GM06990 (cell line): Measurements from ENCODE around the gene LAYN.

Experiments used
- DNase-seq: peaks from one replicate; pipeline ENCODE4 v3.0.0-alpha.2; 2011; ENCODE audit not compliant: insufficient read length; ENCODE audit errors: extremely low read depth
- H3K27me3 ChIP-seq: replicated peaks from 2 replicates; pipeline ENCODE4 v1.6.0; 2011; ENCODE audit warnings: low read length; ENCODE audit not compliant: control insufficient read depth, insufficient read depth
- H3K36me3 ChIP-seq: 2 replicates; pipeline ENCODE4 v1.5.1; 2011; ENCODE audit warnings: low read length; ENCODE audit not compliant: control insufficient read depth, insufficient read depth
- H3K4me3 ChIP-seq: replicated peaks from 2 replicates; pipeline ENCODE4 v1.5.1; 2011; ENCODE audit warnings: low read depth, mild to moderate bottlenecking, control low read depth, low read length
- TF ChIP-seq, protein P1 (sequence below): IDR thresholded peaks from 2 replicates; pipeline ENCODE4 v1.5.1; 2011; ENCODE audit warnings: low read length, control low read depth, mild to moderate bottlenecking, inconsistent platforms; ENCODE audit not compliant: insufficient read depth, poor library complexity, severe bottlenecking

Gene LAYN

DNA sequence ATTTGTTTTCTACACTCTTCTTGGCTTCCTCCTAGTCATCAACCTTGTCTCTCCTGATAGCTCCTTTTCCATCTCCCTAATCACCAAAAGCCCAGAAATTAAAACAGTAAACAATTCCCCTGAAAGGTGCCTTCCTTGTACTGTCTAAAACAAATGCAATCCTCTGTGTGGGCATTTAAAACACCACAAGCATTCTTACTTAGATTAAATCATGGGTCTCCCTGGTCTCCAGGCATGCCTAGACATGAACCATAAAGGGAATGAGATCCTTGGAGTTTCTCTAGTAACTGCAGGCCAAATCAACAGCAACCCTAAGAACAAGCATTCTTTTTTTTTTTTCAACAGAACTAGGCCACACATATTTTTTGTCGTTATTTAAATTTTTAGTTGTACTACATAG, 30.2 kb upstream of the LAYN start:
- peaks cover 4% of the 10 kb centered on the region; the same call in 1 of the 2 replicates for H3K27me3 ChIP-seq
- no peaks in the 10 kb centered on the region for H3K36me3 ChIP-seq
- H3K4me3 ChIP-seq: no peak overlapping the region
- TF ChIP-seq, protein P1, sequence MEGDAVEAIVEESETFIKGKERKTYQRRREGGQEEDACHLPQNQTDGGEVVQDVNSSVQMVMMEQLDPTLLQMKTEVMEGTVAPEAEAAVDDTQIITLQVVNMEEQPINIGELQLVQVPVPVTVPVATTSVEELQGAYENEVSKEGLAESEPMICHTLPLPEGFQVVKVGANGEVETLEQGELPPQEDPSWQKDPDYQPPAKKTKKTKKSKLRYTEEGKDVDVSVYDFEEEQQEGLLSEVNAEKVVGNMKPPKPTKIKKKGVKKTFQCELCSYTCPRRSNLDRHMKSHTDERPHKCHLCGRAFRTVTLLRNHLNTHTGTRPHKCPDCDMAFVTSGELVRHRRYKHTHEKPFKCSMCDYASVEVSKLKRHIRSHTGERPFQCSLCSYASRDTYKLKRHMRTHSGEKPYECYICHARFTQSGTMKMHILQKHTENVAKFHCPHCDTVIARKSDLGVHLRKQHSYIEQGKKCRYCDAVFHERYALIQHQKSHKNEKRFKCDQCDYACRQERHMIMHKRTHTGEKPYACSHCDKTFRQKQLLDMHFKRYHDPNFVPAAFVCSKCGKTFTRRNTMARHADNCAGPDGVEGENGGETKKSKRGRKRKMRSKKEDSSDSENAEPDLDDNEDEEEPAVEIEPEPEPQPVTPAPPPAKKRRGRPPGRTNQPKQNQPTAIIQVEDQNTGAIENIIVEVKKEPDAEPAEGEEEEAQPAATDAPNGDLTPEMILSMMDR: no peak
- no peak for DNase-seq

DNA sequence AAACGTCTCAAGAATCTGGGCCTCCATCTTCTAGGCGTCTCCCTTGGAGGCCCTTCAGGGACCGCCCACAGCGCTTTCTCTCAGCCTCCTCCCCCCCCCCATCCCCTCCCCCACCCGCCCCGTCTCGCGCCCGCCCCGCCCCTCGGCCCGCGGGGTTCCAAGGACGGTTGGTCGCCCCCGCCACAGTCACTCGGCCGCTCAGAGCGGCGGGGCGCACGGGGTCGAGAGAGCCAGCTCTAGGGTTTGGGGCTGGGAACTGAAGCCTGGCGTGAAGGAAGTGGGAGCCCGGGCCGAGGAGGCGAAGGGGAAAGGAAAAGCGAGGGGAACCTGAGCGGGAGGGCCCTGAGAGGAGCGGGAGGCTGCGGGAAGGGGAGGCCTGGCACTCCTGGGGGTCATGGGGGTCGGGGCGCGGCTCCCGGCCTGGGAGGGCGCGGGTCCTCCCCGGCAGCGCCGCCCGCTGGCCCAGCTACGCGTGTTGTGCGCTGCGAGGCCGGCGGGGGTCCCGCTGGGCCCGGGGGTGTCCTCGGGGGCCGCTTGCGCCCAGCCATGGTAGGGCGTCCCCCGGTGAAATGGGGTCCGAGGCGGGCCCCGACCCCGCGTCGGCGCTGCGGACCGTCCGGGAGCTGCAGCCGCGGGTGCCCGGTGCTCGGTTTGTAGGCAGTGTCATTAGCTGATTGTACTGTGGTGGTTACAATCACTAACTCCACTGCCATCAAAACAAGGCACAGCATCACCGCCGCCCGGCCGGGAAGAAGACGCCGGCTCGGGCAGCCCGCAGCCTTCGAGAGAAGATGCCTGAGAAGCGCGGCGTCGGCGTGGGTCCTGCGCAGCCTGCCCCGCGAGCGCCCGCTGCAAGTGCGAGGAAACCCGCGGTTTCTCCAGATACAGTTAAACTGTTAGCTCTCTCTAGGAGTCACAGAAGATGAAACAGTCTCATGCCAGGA, 28.0 kb upstream of the LAYN start, which contains the start of gene BTG4:
BTG4 (minus strand) TSS at position 91 of the 944 bp plus-strand sequence. CDS start 13,610 bp downstream, outside the sequence.
- no peak for DNase-seq
- H3K36me3 ChIP-seq: no peaks in the 10 kb centered on the region
- peaks cover 4% of the 10 kb centered on the region; the same call in 1 of the 2 replicates for H3K27me3 ChIP-seq
- H3K4me3 ChIP-seq: peak within 1 kb of the TSS; percentile 43
- TF ChIP-seq, protein P1: no peak

DNA sequence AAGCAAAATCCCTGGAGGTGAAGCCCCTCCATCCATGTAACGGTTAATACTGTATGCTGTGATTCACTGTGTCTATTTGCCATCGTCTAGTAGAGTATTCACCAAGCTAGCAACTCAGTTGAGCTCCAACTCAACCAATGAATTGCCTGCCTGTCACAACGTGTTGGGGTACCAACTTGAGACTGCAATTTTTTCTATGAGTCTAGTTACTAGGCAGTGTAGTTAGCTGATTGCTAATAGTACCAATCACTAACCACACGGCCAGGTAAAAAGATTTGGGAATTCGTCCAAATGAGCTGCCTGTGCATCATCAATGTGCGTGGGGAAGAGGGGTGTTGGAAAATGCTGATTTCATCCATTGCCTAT, 27.3 kb upstream of the LAYN start:
- Histone ChIP-seq H3K27me3 (peaks cover 4% of the 10 kb centered on the region; the same call in 1 of the 2 replicates), H3K36me3 (no peaks in the 10 kb centered on the region), H3K4me3 (no peak overlapping the region)
- TF ChIP-seq, protein P1: no peak
- no peak for DNase-seq

DNA sequence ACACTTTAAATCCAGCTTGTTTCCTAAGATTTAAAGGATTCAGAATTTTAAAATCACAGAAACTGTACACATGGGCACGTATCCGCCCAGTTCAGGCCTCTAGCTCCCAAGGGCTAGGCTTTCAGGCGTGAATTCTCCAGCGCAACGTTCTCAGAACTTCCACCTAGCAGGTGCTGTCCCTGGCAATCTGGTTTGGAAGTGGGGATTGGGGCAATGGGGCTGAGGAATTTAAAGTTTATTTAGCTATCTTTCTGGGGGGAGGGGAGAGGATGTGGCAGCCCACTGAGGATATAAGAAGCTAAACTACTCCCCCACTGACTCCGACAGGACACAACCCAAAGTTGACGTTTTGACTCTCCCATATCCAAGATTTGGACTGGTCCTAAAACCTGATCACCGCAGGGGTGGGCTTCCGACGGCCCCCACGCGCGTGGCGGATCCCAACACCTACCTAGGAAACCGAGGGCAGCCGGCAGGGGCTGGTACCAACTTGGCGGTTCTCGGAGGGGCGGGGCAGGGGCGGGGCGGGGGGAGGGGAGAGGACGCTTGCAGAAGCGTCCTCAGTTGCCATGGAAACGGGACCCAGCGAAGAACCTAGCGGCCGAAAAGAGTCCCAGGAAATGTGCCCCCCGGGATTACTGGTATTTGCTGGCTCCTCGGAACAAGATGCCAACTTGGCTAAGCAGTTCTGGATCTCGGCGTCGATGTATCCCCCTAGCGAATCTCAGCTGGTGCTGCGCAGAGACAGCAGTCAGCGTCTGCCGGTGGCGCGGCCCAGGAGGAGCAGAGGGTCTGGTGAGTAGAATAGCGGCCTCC, 26.1 kb upstream of the LAYN start, which contains the start of gene HOATZ:
HOATZ (plus strand) TSS at position 563 of the 816 bp plus-strand sequence; CDS start at position 570, 7 bp downstream.
- Histone ChIP-seq H3K27me3 (peaks cover 4% of the 10 kb centered on the region; the same call in 1 of the 2 replicates), H3K4me3 (no peak within 1 kb of the TSS), H3K36me3 (no peaks in the 10 kb centered on the region)
- DNase-seq: no peak
- TF ChIP-seq, protein P1: no peak

DNA sequence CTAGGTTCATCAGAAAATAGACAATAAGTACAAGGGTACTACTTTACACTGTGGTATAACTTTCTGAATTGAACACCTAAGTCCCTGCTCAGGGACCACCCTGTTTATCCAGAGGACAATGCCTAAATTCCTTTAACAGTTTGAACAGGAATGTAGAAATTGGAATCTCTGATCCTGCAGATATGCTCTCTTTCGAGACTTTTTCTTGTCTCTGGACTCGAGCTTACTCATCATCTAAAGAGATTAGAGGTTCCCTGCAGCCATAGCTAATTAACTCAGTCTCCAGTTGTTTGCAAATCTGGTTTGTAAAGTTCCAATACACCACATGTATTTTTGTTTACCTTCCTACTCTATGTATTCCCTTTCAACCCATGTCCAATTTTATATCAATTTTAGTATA, 24.9 kb upstream of the LAYN start:
- DNase-seq: no peak
- TF ChIP-seq, protein P1: no peak
- no peaks in the 10 kb centered on the region for H3K36me3 ChIP-seq
- H3K4me3 ChIP-seq: no peak overlapping the region
- H3K27me3 ChIP-seq: peaks cover 4% of the 10 kb centered on the region; the same call in 1 of the 2 replicates
